ENCODE data around the gene DENND4C.
"Not testable (repeated sequence)": the region's sequence is repeated elsewhere in the genome, so short reads cannot be mapped to it uniquely, and the experiment has no call there.

DENND4C gene

DNA sequence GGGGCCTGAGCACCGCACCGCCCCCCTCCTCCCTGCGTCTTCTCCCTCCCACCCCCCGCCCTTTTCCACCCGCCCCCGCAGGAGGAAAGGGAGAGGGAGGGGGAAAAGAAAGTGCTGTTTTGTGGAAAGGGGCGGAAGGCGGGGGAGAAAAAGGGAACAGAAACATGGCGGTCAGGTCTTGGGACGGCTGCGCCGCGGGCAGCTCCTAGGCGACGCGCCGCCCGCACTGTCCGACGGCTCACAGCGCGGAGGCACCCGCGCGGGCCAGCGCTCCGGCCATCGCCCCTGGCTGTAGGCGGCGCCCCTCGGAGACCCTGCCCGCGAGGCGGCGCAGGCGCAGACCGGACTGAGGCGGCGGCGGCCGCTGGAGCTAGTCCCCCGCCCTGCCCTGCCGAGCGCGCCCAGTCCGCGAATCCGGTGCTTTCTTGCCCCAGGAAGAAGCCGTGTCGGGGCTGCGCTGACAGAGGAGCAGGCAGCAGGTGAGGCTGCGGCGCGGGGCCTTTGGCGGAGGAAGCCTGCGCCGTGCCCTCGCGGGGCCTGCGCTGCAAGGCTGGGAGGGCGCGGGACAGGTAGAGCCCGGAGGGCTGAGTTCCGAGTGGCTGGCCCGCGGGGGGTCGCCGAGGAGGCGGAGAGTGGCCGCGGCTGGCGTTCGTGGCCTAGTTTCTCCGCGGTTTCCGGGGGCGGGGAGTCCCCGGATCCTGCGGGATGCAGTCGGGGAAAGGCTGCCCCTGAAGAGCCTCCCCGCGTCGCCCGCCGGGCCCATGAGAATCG, at the start of gene DENND4C:
TSS of gene DENND4C (plus strand) at position 339 of the 771 bp plus-strand sequence. CDS start 45,482 bp downstream, outside the sequence.
- Mint-ChIP-seq H3K27me3 (peaks cover 5% of the 10 kb centered on the region), H3K27ac (peak within 1 kb of the TSS; percentile 83), H3K4me1 (peaks cover 16% of the 10 kb centered on the region), H3K4me3 (no peak within 1 kb of the TSS), H3K9me3 (no peaks in the 10 kb centered on the region), H3K36me3 (peaks cover 2% of the 10 kb centered on the region)
- CTCF ChIA-PET, result no interaction called here
- DNase-seq, result peak; percentile 90

DNA sequence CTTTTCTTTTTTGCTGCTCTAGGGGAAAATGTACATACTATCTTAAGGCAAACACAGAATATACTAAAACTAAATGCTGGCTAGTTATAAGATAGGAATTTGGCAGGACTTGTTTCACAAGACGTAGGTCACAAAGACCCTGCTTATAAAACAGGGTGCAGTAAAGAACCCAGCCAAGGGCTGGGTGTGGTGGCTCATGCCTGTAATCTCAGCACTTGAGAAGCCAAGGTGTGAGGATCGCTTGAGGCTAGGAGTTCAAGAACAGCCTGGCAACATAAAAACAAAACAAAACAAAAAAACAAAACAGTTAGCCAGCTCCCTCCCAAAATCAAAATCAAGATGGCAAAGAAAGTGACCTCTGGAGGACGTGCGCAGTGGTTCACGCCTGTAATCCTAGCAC, 49.5 kb upstream of the DENND4C start:
- Mint-ChIP-seq H3K27ac (no peak overlapping the region), H3K36me3 (peaks cover 2% of the 10 kb centered on the region), H3K4me3 (no peak overlapping the region), H3K4me1 (peaks cover 21% of the 10 kb centered on the region), H3K27me3 (no peaks in the 10 kb centered on the region), H3K9me3 (no peaks in the 10 kb centered on the region)
- no peak for DNase-seq
- CTCF ChIA-PET, result no interaction called here

DNA sequence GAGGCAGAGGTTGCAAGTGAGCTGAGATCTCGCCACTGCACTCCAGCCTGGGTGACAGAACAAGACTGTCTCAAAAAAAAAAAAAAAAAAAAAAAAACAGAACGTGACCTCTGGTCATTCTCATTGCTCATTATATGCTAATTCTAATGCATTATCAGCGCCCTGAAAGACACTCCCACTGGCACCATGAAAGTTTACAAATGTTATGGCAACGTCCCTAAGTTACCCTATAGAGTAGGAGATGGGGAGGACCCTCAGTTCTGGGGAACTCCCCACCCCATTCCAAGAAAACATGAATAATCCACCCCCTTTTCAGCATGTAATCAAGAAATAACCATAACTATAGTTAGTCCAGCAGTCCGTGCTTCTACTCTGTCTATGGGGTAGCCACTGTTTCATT, 48.9 kb upstream of the DENND4C start:
- Mint-ChIP-seq H3K4me3 (no peak overlapping the region), H3K27ac (no peak overlapping the region), H3K27me3 (no peaks in the 10 kb centered on the region), H3K4me1 (peaks cover 24% of the 10 kb centered on the region), H3K36me3 (peaks cover 2% of the 10 kb centered on the region), H3K9me3 (no peaks in the 10 kb centered on the region)
- no peak for DNase-seq
- CTCF ChIA-PET, result no interaction called here

DNA sequence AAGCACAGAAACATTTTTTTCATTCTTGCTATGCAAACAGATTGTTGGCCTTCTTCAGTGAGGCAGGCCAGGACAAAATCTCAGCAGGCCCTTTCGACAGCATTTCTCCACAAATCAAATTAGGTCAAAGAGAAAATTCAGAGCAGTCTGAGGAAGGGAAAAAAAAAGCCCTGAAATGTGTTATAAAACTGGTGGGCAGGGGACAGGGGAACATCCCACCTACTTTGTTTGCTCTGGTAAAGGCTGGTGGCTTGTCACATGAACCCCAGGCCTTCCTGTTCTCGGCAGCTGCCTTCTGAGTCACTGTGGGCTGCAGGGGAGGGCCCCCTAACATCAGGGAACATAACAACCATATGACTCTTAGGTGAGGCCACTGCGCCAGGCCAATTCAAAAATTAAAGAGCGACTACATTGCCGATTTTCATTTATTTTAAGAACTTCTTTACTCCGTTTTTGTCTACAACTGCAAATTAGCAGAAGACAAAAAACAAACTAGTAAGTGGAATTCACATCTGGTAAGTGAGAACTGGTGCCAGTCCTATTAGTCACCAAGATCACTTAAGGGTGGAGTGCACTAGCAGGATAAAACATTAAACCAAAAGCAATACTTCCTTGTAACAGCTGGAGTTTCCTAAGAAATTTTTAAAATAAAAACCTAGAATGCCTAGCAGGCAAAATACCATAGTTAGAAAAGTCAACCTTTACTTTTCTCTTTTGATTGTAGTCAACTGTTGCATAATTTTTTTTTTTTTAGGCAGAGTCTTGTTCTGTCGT, 46.2 kb upstream of the DENND4C start:
- DNase-seq, result peak; percentile 81
- H3K36me3 Mint-ChIP-seq, result peaks cover 2% of the 10 kb centered on the region
- peak overlapping the region; percentile 16 for H3K4me3 Mint-ChIP-seq
- H3K9me3 Mint-ChIP-seq, result no peaks in the 10 kb centered on the region
- no peaks in the 10 kb centered on the region for H3K27me3 Mint-ChIP-seq
- H3K27ac Mint-ChIP-seq, result peak overlapping the region; percentile 97
- peaks cover 24% of the 10 kb centered on the region for H3K4me1 Mint-ChIP-seq
- CTCF ChIA-PET, result interaction anchor here (0.8 to 2.0 kb wide), 4 partner anchors 10 to 273 kb away, joined by 3 to 12 read pairs (median 4); partner anchors contain the start of gene RRAGA

DNA sequence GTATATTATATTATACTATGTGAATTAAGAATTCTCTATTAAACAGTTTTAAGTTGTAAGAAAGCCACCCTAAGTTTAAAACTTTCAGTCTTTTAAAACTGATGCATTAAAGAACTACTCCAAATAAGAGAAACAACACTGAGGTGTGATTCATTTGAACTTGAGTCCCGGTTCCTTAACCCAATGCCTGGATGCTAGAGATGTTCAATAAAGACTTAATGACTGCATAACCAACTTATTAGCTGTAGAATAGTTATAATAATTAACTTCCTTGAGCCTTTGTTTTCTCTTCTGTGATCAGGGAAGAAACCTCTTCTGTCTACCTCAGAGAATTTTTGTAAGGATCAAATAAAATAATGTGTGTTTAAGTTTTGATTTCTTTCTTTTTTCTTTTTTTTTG, 45.3 kb upstream of the DENND4C start:
- Mint-ChIP-seq H3K9me3 (no peaks in the 10 kb centered on the region), H3K27me3 (no peaks in the 10 kb centered on the region), H3K27ac (no peak overlapping the region), H3K4me1 (peaks cover 24% of the 10 kb centered on the region), H3K36me3 (peaks cover 2% of the 10 kb centered on the region), H3K4me3 (no peak overlapping the region)
- DNase-seq, result no peak
- CTCF ChIA-PET, result interaction anchor here (1.5 kb wide), 1 partner anchor 272 kb away, joined by 3 read pairs; no protein-coding TSS in a partner anchor

DNA sequence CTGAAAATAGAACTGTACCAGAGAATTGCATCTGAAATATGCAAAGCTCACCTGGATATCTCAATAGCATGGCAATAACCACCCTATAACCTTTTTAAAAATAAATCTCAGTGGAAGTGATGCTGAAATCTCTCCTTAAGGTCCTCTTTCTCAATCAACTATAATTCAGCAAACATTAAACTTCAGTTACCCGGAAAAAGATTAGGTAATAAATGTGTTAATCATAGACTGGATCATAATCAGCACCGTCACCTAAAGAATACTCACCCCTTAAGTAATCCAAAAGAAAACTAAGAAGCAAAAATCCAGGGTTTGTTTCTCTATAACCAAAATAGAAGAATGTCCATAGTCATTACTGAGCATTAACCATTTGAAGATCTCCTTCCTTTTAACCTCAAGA, 44.3 kb upstream of the DENND4C start:
- CTCF ChIA-PET, result interaction anchor here (1.5 kb wide), 1 partner anchor 271 kb away, joined by 3 read pairs; no protein-coding TSS in a partner anchor
- peaks cover 24% of the 10 kb centered on the region for H3K4me1 Mint-ChIP-seq
- DNase-seq, result no peak
- no peaks in the 10 kb centered on the region for H3K27me3 Mint-ChIP-seq
- peaks cover 2% of the 10 kb centered on the region for H3K36me3 Mint-ChIP-seq
- H3K27ac Mint-ChIP-seq, result no peak overlapping the region
- H3K4me3 Mint-ChIP-seq, result no peak overlapping the region
- H3K9me3 Mint-ChIP-seq, result no peaks in the 10 kb centered on the region

DNA sequence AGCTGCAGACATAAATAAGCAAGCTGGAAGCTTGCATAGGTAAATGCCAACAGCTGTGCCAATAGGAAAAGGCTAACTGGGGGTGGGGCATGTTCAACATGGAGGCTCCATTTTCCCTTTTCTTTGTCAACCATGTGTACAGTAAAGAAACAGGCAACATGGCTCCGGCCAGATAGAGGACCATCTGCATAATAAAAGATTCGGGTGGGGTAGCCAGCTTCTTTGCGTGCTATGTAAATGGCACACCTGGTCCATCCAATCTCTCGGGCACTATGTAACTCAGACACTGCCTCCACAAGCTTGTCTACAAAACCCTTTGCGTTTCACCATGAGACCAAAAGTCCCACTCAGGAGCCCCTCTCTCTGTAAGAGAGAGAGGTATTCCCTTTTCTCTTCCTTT, 41.7 kb upstream of the DENND4C start:
- peaks cover 4% of the 10 kb centered on the region for H3K27me3 Mint-ChIP-seq
- no peak overlapping the region for H3K27ac Mint-ChIP-seq
- DNase-seq, result no peak
- H3K36me3 Mint-ChIP-seq, result peaks cover 2% of the 10 kb centered on the region
- CTCF ChIA-PET, result no interaction called here
- no peak overlapping the region for H3K4me3 Mint-ChIP-seq
- no peaks in the 10 kb centered on the region for H3K9me3 Mint-ChIP-seq
- peaks cover 13% of the 10 kb centered on the region for H3K4me1 Mint-ChIP-seq

DNA sequence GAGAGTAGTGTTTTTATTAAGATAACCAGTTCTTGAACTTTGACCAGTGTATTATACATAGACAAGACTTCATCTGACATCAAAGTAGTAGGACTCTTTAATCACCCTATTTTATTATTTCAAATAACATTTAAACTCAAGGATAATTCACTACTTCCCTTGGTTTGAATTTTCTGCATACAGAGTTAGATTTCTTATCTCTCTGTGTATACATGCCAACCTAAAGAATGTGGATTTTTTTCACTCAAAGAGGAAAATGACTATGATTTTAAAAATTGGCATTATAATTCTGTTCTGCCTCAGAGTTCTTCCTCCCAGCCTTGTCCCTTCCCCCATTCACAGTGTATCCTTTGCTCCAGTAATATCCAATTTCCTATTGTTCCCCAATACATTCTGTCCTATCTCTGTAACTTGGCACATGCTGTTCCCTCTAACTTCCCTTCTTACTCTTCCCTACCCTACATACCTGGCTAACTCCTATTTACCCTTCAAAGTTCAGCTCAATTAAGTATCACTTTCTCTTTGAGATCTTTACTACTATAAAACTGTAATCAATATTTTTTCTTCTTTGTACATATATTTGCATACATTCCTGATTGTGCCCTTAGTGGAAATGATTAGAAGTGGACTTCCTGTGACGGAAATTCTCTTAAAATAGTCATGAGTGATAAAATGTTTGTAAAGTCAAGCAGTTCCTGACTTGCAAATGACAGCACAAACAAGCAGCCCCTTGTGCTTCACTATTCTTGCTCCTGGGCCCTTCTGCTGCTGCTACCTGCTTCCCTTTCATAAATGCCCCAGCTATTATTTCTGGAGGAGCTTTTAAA, 38.1 kb upstream of the DENND4C start:
- peaks cover 2% of the 10 kb centered on the region for H3K4me1 Mint-ChIP-seq
- H3K27ac Mint-ChIP-seq, result no peak overlapping the region
- H3K36me3 Mint-ChIP-seq, result no peaks in the 10 kb centered on the region
- H3K27me3 Mint-ChIP-seq, result peaks cover 5% of the 10 kb centered on the region
- no peaks in the 10 kb centered on the region for H3K9me3 Mint-ChIP-seq
- no peak for DNase-seq
- CTCF ChIA-PET, result no interaction called here
- H3K4me3 Mint-ChIP-seq, result no peak overlapping the region

DNA sequence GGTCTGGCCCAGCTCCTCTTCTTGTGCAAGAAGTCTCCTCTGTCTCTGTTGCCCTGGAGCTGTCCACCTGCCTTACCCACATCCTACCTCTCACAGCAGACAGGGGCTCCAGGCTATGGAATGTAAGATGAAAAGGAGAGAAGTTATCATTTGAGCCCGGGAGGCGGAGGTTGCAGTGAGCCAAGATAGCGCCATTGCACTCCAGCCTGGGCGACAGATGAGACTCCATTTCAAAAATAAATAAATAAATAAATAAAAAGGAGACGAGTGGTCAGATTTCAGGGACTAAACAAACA, 37.5 kb upstream of the DENND4C start:
- Mint-ChIP-seq H3K4me1 (peaks cover 2% of the 10 kb centered on the region), H3K9me3 (no peaks in the 10 kb centered on the region), H3K27me3 (peaks cover 5% of the 10 kb centered on the region), H3K36me3 (no peaks in the 10 kb centered on the region), H3K4me3 (no peak overlapping the region), H3K27ac (no peak overlapping the region)
- no peak for DNase-seq
- CTCF ChIA-PET, result no interaction called here

DNA sequence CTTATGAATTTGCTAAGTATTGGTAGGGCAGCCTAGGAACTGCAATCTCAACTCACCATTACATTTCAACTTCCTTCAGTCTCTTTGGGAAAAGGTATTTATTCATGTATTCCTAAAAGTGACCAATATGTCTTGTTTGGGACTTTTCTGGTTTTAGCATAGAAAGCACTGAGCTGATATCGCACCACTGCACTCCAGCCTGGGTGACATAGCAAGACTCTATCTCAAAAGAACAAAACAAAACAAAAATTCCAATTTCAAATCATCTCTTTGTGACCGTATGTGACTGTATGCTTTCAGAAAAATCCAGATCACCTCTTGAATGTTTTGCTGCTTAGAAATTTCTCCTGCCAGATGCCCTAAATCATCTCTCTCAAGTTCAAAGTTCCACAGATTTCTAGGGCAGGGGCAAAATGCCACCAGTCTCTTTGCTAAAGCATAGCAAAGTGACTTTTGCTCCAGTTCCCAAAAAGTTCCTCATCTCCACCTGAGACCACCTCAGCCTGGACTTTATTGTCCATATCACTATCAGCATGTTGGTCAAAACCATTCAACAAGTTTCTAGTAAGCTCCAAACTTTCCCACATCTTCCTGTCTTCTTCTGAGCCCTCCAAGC, 37.0 kb upstream of the DENND4C start:
- H3K4me3 Mint-ChIP-seq, H3K27ac Mint-ChIP-seq, CTCF ChIA-PET, H3K36me3 Mint-ChIP-seq, H3K9me3 Mint-ChIP-seq, DNase-seq, H3K4me1 Mint-ChIP-seq, H3K27me3 Mint-ChIP-seq: not testable (repeated sequence)

DNA sequence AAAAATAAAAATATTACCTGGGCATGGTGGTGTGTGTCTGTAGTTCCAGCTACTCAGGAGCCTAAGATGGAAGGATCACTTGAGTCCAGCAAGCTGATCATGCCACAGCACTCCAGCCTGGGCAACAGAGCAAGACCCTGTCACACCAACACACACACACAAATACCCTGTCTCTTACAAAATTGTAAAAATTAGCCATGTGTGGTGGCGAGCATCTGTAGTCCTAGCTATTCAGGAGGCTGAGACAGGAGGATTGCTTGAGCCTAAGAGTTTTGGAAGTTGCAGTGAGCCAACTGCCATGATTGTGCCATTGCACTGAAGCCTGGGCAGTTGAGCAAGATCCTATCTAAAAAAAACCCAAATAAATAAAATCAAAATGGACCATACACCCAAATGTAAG, 32.1 kb upstream of the DENND4C start:
- Mint-ChIP-seq H3K36me3 (no peaks in the 10 kb centered on the region), H3K27me3 (peaks cover 12% of the 10 kb centered on the region), H3K4me3 (no peak overlapping the region), H3K4me1 (peaks cover 7% of the 10 kb centered on the region), H3K27ac (no peak overlapping the region), H3K9me3 (no peaks in the 10 kb centered on the region)
- no peak for DNase-seq
- CTCF ChIA-PET, result no interaction called here

DNA sequence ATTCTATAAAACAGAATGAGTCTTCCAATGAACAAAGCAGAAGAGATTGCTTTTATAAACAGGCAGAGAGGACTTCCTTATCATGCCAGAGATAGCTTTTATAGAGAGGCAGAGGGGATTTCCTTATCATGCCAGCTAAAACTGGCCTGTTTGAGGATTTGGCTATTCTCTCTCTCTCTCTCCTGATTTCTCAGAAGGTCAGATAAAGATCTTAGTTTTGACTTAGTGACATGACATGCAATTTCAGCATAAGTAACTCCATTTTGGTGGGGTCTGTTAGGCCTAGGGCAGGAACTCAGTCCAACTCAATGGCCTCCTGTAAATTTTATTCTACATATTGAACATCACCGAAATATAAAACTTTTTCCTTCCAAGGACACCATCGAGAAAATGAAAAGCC, 31.5 kb upstream of the DENND4C start:
- no peaks in the 10 kb centered on the region for H3K36me3 Mint-ChIP-seq
- H3K27ac Mint-ChIP-seq, result no peak overlapping the region
- no peak for DNase-seq
- CTCF ChIA-PET, result no interaction called here
- peaks cover 7% of the 10 kb centered on the region for H3K4me1 Mint-ChIP-seq
- H3K4me3 Mint-ChIP-seq, result no peak overlapping the region
- peaks cover 8% of the 10 kb centered on the region for H3K27me3 Mint-ChIP-seq
- no peaks in the 10 kb centered on the region for H3K9me3 Mint-ChIP-seq

DNA sequence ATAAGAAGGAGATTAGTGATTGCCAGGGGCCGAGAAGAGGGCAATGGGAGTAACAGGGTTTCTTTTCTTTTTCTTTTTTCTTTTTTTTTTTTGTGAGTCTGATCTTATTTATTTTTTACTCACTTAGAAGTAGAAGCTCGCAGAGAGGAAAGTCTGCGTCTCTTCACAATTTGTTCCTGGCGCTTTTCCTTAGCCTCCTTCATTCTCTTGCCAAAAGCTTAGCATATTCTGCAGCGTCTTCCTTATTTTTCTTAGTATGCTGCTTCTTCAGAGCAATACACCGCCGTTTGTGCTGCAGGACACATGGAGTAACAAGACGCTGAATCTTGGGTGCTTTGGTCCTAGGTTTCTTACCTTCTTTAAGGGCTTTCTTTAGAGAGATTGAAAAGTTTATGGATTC, 30.3 kb upstream of the DENND4C start:
- Mint-ChIP-seq H3K36me3 (no peaks in the 10 kb centered on the region), H3K27me3 (peaks cover 8% of the 10 kb centered on the region)

More for the DNA sequence above, 30.3 kb upstream of the DENND4C start:
- no peak for DNase-seq
- CTCF ChIA-PET, result no interaction called here
- no peaks in the 10 kb centered on the region for H3K9me3 Mint-ChIP-seq
- H3K4me1 Mint-ChIP-seq, result peaks cover 7% of the 10 kb centered on the region
- H3K27ac Mint-ChIP-seq, result no peak overlapping the region
- H3K4me3 Mint-ChIP-seq, result no peak overlapping the region
